Esophagus muscularis mucosa (tissue), 4 donors: Measurements from ENCODE around the gene APOBEC4. TPM values are rescaled to one million over a fixed set of nuclear protein-coding genes. Genes with fewer than 3 reads are reported as not detected.

Experiments used
- DNase-seq: peaks from one replicate; pipeline ENCODE4 v3.0.0-alpha.2; 2017; ENCODE audit errors: extremely low spot score
- H3K27ac ChIP-seq, 4 donors: fragments of 200-600 bp; sonication (generic); replicated peaks in 1 of 4; 1 replicate in 3 of 4; 2 replicates in 1 of 4; pipeline ENCODE4 v1.5.1; 2016 to 2019; ENCODE audit warnings: mild to moderate bottlenecking in 1 of 4
- H3K27me3 ChIP-seq, 4 donors: fragments of 200-600 bp; sonication (generic); one replicate each; pipeline versions ENCODE4 v1.5.1 to v1.6.0; 2016 to 2019
- H3K36me3 ChIP-seq, 4 donors: fragments of 200-600 bp; sonication (generic); one replicate each; pipeline ENCODE4 v1.5.1; 2016 to 2019
- H3K4me1 ChIP-seq, 4 donors: fragments of 200-600 bp; sonication (generic); one replicate each; pipeline ENCODE4 v1.5.1; 2016 to 2019
- H3K4me3 ChIP-seq, 4 donors: fragments of 200-600 bp; sonication (generic); 1 replicate in 2 of 4; 2 replicates in 2 of 4; pipeline ENCODE4 v1.5.1; 2016 to 2019; ENCODE audit warnings: mild to moderate bottlenecking in 4 of 4, moderate library complexity in 1 of 4
- H3K9me3 ChIP-seq, 4 donors: fragments of 200-600 bp; sonication (generic); 1 replicate in 3 of 4; 2 replicates in 1 of 4; pipeline ENCODE4 v1.5.1; 2016 to 2019
- CTCF ChIP-seq, 3 experiments: fragments of 200-600 bp in 2 of 3; fragments of 450-650 bp in 1 of 3; sonication (generic) in 2 of 3; IDR thresholded peaks; one replicate each; pipeline ENCODE4 v1.5.1; 2017 to 2019; ENCODE audit warnings: antibody characterized with exemption in 3 of 3, mild to moderate bottlenecking in 2 of 3, moderate library complexity in 1 of 3
- EP300 ChIP-seq: sonication (generic); formaldehyde crosslinking; IDR thresholded peaks from one replicate; pipeline ENCODE4 v1.6.1; 2017; ENCODE audit warnings: antibody characterized with exemption
- POLR2A ChIP-seq: fragments of 450-650 bp; IDR thresholded peaks from one replicate; pipeline ENCODE4 v1.6.1; 2017; ENCODE audit warnings: antibody characterized with exemption, moderate library complexity, mild to moderate bottlenecking, low read depth
- POLR2AphosphoS5 ChIP-seq, 2 donors: sonication (generic); formaldehyde crosslinking; IDR thresholded peaks; one replicate each; pipeline ENCODE4 v1.6.1; 2017; ENCODE audit warnings: antibody characterized with exemption in 2 of 2
- WGBS: methylation state at CpG from one replicate; pipeline ENCODE4 v1.1.5; 2018; 5-methylcytosine and 5-hydroxymethylcytosine counted together
- intact Hi-C: fragments of 100-400 bp; cut with DNase I; formaldehyde crosslinking; loops from one replicate; pipeline ENCODE4 v1.15.1; 2023
- total RNA-seq, 4 donors: library from RNA; depleted of rRNA; stranded (reverse); fragments of >200 nt; gene quantifications; one replicate each; pipeline versions ENCODE4 v1.1.0 to v1.2.1, GENCODE V29; 2016

The APOBEC4 gene
- total RNA-seq, 4 donors from 2014 or later, result not detected

- Histone ChIP-seq H3K4me1 (peaks cover 0 to 22% (median 20%) of the 10 kb centered on the region in 4 donors), H3K9me3 (peaks cover 0 to 5% (median 0%) of the 10 kb centered on the region in 4 donors), H3K27me3 (no peaks in the 10 kb centered on the region), H3K27ac (no peak overlapping the region), H3K36me3 (no peaks in the 10 kb centered on the region), H3K4me3 (no peak overlapping the region)
- no peak for DNase-seq
- intact Hi-C loops, result no loop called here
- WGBS, result 92% methylated on average over 3 of the region's 3 CpGs
- TF ChIP-seq CTCF (IDR thresholded peaks at IDR 0.05), result no peak
- no peak for TF ChIP-seq POLR2AphosphoS5 (IDR thresholded peaks at IDR 0.05)
These were observed 22.9 kb upstream of the APOBEC4 start for GRCh38 chr1:183675883-183676585.

- no peak for TF ChIP-seq EP300
- no peak for TF ChIP-seq POLR2A
- no peak for TF ChIP-seq POLR2AphosphoS5 (IDR thresholded peaks at IDR 0.05)
- no peak for TF ChIP-seq CTCF (IDR thresholded peaks at IDR 0.05)
- intact Hi-C loops, result no loop called here
- H3K36me3 ChIP-seq, result no peaks in the 10 kb centered on the region
- H3K4me1 ChIP-seq, result peaks cover 0 to 22% (median 20%) of the 10 kb centered on the region in 4 donors
- no peaks in the 10 kb centered on the region for H3K27me3 ChIP-seq
- DNase-seq, result no peak
- H3K9me3 ChIP-seq, result peaks cover 0 to 5% (median 0%) of the 10 kb centered on the region in 4 donors
- no peak overlapping the region for H3K4me3 ChIP-seq
- H3K27ac ChIP-seq, result no peak overlapping the region
These were observed 22.3 kb upstream of the APOBEC4 start for GRCh38 chr1:183675381-183675780.

- Histone ChIP-seq H3K4me1 (peaks cover 0 to 22% (median 20%) of the 10 kb centered on the region in 4 donors), H3K27me3 (no peaks in the 10 kb centered on the region), H3K9me3 (peaks cover 0 to 5% (median 0%) of the 10 kb centered on the region in 4 donors), H3K36me3 (no peaks in the 10 kb centered on the region), H3K27ac (no peak overlapping the region), H3K4me3 (no peak overlapping the region)
- intact Hi-C loops, result no loop called here
- TF ChIP-seq EP300 (no peak), CTCF (IDR thresholded peaks at IDR 0.05) (no peak), POLR2A (no peak), POLR2AphosphoS5 (IDR thresholded peaks at IDR 0.05) (no peak)
- no peak for DNase-seq
- 53% methylated on average over 2 of the region's 2 CpGs for WGBS
These were observed 21.8 kb upstream of the APOBEC4 start for GRCh38 chr1:183674886-183675285.

GRCh38 chr1:183674339-183674738 lies 21.2 kb upstream of the APOBEC4 start:
- Histone ChIP-seq H3K36me3 (no peaks in the 10 kb centered on the region), H3K4me1 (peaks cover 0 to 22% (median 20%) of the 10 kb centered on the region in 4 donors), H3K27me3 (no peaks in the 10 kb centered on the region), H3K9me3 (peaks cover 0 to 5% (median 0%) of the 10 kb centered on the region in 4 donors), H3K27ac (no peak overlapping the region), H3K4me3 (no peak overlapping the region)
- TF ChIP-seq POLR2AphosphoS5 (IDR thresholded peaks at IDR 0.05), result no peak
- TF ChIP-seq EP300, result no peak
- no peak for TF ChIP-seq POLR2A
- no peak for TF ChIP-seq CTCF (IDR thresholded peaks at IDR 0.05)
- 33% methylated on average over 1 of the region's 1 CpG for WGBS
- DNase-seq, result no peak
- intact Hi-C loops, result no loop called here
